Gastroesophageal sphincter (tissue), 3 donors: ENCODE measurements around the gene ANP32B.

ENCODE experiments used
- EP300 ChIP-seq: sonication (generic); formaldehyde crosslinking; IDR thresholded peaks from one replicate; pipeline ENCODE4 v1.6.1; 2017; ENCODE audit warnings: antibody characterized with exemption, mild to moderate bottlenecking
- POLR2A ChIP-seq, 2 donors: fragments of 450-650 bp; IDR thresholded peaks; one replicate each; pipeline ENCODE4 v1.6.1; 2017; ENCODE audit warnings: antibody characterized with exemption in 2 of 2, mild to moderate bottlenecking in 2 of 2, moderate library complexity in 1 of 2
- POLR2AphosphoS5 ChIP-seq: sonication (generic); formaldehyde crosslinking; IDR thresholded peaks from one replicate; pipeline ENCODE4 v1.6.1; 2017; ENCODE audit warnings: antibody characterized with exemption
- TF ChIP-seq, protein P1 (sequence below), 4 experiments: fragments of 200-600 bp in 2 of 4; fragments of 450-650 bp in 2 of 4; sonication (generic) in 1 of 4; IDR thresholded peaks; one replicate each; pipeline ENCODE4 v1.5.1; 2017 to 2019; ENCODE audit warnings: antibody characterized with exemption in 4 of 4, mild to moderate bottlenecking in 2 of 4, moderate library complexity in 2 of 4

DNA sequence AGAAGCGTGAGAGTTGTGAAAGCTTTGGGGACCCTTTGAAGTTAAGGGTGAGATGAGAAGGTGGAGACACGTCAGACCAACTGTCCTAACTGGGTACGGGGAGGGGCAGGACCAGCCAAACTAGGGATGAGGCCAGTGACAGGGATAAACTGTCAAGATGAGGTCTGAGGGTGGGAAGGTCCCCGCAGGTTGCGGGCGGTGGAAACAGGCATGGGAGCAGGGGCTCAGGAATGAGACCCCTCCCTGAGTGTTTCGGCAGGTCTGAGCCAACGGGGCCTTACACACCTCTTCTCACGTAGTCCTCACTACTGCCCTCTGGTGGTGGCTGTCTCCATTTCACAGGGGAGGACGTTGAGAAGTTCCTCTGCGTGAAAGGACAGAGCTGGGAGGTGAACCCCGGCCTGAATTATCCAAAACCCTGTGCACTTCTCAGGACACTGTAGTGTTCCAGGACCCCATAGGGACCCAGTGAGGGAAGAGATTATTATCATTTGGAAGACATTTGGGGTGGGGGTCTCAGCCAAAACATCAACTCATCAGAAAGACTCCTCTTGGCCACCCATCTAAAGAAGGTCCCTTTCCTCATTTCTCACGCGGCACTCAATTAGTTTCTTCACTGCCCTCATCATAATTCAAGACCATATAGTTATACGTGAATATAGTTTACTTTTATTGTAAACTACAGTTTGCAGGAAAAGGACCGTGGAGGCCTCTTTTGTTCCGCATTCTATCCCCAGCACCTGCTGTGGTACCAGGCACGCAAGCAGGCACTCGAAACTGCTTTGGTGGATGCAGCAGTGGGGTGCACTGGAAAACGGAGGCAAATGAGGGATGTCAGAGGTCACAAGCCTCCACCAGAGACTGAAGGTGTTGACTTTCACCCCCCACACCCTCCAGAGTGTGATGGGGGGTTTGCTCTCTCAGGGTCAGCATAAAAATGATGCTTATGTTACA is 51.7 kb downstream of the ANP32B start:
- TF ChIP-seq, protein P1, sequence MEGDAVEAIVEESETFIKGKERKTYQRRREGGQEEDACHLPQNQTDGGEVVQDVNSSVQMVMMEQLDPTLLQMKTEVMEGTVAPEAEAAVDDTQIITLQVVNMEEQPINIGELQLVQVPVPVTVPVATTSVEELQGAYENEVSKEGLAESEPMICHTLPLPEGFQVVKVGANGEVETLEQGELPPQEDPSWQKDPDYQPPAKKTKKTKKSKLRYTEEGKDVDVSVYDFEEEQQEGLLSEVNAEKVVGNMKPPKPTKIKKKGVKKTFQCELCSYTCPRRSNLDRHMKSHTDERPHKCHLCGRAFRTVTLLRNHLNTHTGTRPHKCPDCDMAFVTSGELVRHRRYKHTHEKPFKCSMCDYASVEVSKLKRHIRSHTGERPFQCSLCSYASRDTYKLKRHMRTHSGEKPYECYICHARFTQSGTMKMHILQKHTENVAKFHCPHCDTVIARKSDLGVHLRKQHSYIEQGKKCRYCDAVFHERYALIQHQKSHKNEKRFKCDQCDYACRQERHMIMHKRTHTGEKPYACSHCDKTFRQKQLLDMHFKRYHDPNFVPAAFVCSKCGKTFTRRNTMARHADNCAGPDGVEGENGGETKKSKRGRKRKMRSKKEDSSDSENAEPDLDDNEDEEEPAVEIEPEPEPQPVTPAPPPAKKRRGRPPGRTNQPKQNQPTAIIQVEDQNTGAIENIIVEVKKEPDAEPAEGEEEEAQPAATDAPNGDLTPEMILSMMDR (IDR thresholded peaks at IDR 0.05): peak; percentile 83 to 89 (median 86)
- TF ChIP-seq EP300 (no peak), POLR2AphosphoS5 (no peak), POLR2A (IDR thresholded peaks at IDR 0.05) (no peak)
